Keratinocyte (primary cell): ENCODE data around the gene FRYL.

Experiments used
- EZH2 ChIP-seq: IDR thresholded peaks from one replicate; pipeline ENCODE4 v1.6.1; 2012; ENCODE audit warnings: inconsistent platforms, mild to moderate bottlenecking, low read length, moderate library complexity
- TF ChIP-seq, protein P1 (sequence below), 3 experiments: IDR thresholded peaks in 1 of 3; conservative IDR thresholded peaks in 1 of 3; optimal IDR thresholded peaks in 1 of 3; 2 replicates in 2 of 3; 3 replicates in 1 of 3; pipeline versions ENCODE3 to v1.5.1; 2011; ENCODE audit warnings: low read length in 3 of 3, mild to moderate bottlenecking in 3 of 3, moderate library complexity in 2 of 3, control low read depth in 1 of 3, inconsistent platforms in 1 of 3; ENCODE audit not compliant: insufficient read depth in 2 of 3; ENCODE audit errors: extremely low read depth in 1 of 3

DNA sequence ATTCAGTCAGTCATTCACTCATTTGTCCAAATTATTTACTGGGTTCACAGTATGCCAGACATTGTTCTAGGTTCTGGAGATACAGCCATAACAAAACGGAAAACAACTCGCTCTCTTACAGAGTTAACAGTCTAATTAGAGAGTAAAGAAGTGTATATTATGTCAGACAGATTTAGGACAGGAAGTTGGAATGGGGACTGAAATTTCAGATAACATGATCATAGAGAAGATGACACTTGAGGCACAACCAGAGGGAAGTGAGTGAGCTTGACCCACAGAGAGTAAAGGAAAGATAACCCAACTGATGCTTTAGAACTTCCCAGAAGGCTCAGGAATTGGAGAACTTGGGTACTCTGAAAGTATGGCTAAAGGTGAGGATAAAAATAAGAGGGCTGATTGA lies 150.6 kb downstream of the FRYL start:
- TF ChIP-seq, protein P1, sequence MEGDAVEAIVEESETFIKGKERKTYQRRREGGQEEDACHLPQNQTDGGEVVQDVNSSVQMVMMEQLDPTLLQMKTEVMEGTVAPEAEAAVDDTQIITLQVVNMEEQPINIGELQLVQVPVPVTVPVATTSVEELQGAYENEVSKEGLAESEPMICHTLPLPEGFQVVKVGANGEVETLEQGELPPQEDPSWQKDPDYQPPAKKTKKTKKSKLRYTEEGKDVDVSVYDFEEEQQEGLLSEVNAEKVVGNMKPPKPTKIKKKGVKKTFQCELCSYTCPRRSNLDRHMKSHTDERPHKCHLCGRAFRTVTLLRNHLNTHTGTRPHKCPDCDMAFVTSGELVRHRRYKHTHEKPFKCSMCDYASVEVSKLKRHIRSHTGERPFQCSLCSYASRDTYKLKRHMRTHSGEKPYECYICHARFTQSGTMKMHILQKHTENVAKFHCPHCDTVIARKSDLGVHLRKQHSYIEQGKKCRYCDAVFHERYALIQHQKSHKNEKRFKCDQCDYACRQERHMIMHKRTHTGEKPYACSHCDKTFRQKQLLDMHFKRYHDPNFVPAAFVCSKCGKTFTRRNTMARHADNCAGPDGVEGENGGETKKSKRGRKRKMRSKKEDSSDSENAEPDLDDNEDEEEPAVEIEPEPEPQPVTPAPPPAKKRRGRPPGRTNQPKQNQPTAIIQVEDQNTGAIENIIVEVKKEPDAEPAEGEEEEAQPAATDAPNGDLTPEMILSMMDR (optimal IDR thresholded peaks at IDR 0.05 in 1 of 3, IDR thresholded peaks at IDR 0.05 in 1 of 3, conservative IDR thresholded peaks at IDR 0.05 in 1 of 3; ENCODE audit: extremely low read depth in 1 of 3, insufficient read depth in 2 of 3, low read length in 3 of 3): no peak
- TF ChIP-seq EZH2: no peak
